HFFc6 (cell line): ENCODE data around the gene PDIA5. TPM values are rescaled to one million over a fixed set of nuclear protein-coding genes. Genes with fewer than 3 reads are reported as not detected.
A peak's percentile ranks its signal among the peaks of the same experiment; 100 is the strongest.

Experiments used
- DNase-seq: peaks from one replicate; pipeline ENCODE4 v3.0.0-alpha.2; 2018
- H3K27ac Mint-ChIP-seq: 2 replicates; pipeline ENCODE4 v1.8.0; 2020; ENCODE audit warnings: mild to moderate bottlenecking, mixed read lengths
- H3K27me3 Mint-ChIP-seq: 2 replicates; pipeline ENCODE4 v1.8.0; 2021; ENCODE audit warnings: mild to moderate bottlenecking, moderate library complexity, mixed read lengths; ENCODE audit not compliant: insufficient read depth
- H3K36me3 Mint-ChIP-seq: 2 replicates; pipeline ENCODE4 v1.8.0; 2021; ENCODE audit warnings: low read depth, mixed read lengths
- H3K4me1 Mint-ChIP-seq: 2 replicates; pipeline ENCODE4 v1.8.0; 2020; ENCODE audit warnings: low read depth, mixed read lengths
- H3K4me3 Mint-ChIP-seq: 2 replicates; pipeline ENCODE4 v1.8.0; 2020; ENCODE audit warnings: mild to moderate bottlenecking, moderate library complexity, mixed read lengths
- H3K9me3 Mint-ChIP-seq: 2 replicates; pipeline ENCODE4 v1.8.0; 2020; ENCODE audit warnings: mild to moderate bottlenecking, mixed read lengths
- total RNA-seq, 6 experiments: library from RNA; stranded (reverse); fragmentation: NEBNext Ultra II Directional; extraction: Animal tissue kit (Norgen Biotek cat#: 25700); gene quantifications; 2 replicates in 1 of 6; 3 replicates in 5 of 6; pipeline ENCODE4 v1.2.3, GENCODE V29; 2021
- TF ChIP-seq, protein P1 (sequence below): fragments of 200-600 bp; sonication (generic); IDR thresholded peaks from 2 replicates; pipeline ENCODE4 v1.5.0; 2021; ENCODE audit warnings: antibody characterized with exemption, mild to moderate bottlenecking

PDIA5 gene
- total RNA-seq, 6 experiments from 2014 or later = 30.7 to 49.0 (median 38.1) TPM

DNA sequence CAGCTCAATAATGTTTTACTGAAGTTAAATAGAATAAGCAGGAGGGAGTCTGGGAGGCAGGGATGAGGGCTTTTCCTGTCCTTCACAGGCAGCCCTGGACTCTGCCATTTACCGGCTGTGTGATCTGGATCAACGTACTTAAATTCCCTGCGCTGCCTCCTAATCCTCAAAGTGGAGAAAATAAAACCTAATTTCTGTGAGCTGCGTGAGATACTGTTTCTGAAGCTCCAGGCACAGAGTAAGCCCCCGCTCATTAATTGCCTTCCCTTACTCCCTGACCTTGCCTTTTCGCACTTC, 278 bp upstream of the PDIA5 start:
- peaks cover 12% of the 10 kb centered on the region for H3K27me3 Mint-ChIP-seq
- H3K36me3 Mint-ChIP-seq = no peaks in the 10 kb centered on the region
- TF ChIP-seq, protein P1, sequence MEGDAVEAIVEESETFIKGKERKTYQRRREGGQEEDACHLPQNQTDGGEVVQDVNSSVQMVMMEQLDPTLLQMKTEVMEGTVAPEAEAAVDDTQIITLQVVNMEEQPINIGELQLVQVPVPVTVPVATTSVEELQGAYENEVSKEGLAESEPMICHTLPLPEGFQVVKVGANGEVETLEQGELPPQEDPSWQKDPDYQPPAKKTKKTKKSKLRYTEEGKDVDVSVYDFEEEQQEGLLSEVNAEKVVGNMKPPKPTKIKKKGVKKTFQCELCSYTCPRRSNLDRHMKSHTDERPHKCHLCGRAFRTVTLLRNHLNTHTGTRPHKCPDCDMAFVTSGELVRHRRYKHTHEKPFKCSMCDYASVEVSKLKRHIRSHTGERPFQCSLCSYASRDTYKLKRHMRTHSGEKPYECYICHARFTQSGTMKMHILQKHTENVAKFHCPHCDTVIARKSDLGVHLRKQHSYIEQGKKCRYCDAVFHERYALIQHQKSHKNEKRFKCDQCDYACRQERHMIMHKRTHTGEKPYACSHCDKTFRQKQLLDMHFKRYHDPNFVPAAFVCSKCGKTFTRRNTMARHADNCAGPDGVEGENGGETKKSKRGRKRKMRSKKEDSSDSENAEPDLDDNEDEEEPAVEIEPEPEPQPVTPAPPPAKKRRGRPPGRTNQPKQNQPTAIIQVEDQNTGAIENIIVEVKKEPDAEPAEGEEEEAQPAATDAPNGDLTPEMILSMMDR = no peak

DNA sequence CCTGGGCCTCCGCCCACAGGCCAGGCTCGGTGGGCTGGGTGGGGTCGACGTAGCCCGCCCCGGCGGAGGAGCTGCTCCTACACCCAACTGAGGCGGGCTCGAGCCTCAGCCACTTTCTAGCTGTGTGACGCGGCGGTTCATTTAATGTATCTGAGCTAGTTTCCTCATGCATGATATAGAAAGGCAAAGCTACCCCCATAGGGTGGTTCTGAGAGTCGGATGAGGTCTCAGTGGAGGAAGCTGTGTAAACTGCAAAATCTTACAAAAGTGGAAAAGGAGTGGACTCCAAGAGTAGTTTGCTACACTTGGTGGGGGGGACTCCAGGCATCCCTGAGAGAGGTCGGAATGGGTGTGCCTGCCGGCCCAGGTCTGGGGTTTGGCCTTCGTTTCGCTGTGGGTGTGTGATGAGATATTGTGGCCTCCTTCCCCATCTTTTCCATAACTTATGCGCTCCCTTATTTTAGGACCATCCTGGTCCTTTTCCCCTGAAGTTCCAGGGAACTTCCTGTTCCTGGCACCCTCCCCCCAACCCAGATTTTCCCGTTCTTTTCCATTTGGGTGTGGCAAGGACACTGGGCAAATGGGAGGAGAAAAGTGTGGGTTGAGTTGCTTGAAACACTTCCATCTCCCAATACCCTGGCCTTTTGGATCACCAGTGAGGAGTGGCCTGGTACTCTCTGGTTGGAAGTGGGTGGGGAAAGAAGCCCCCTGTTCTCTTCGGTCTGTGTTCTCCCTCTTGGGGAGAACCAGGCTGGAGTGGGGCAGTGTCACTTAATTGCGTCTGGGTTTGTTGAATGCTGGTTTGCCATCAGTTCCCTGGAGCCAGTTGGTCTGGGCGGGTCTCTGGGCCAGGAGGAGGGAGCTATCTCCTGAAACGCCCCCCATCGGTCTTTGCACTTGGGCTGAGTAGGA, 1.1 kb downstream of the PDIA5 start:
- Mint-ChIP-seq H3K4me1 (peaks cover 28% of the 10 kb centered on the region), H3K27ac (peak overlapping the region; percentile 81), H3K27me3 (peaks cover 9% of the 10 kb centered on the region), H3K36me3 (0 out of 2 replicates have a peak, but pooled peaks cover 3% of the 10 kb centered on the region), H3K4me3 (peak overlapping the region; percentile 98), H3K9me3 (no peaks in the 10 kb centered on the region)
- no peak for DNase-seq
- TF ChIP-seq, protein P1 = no peak

More for the DNA sequence above, 278 bp upstream of the PDIA5 start:
- H3K9me3 Mint-ChIP-seq = no peaks in the 10 kb centered on the region
- no peak for DNase-seq
- peaks cover 28% of the 10 kb centered on the region for H3K4me1 Mint-ChIP-seq
- peak overlapping the region; percentile 86 for H3K27ac Mint-ChIP-seq
- peak overlapping the region; percentile 98 for H3K4me3 Mint-ChIP-seq

DNA sequence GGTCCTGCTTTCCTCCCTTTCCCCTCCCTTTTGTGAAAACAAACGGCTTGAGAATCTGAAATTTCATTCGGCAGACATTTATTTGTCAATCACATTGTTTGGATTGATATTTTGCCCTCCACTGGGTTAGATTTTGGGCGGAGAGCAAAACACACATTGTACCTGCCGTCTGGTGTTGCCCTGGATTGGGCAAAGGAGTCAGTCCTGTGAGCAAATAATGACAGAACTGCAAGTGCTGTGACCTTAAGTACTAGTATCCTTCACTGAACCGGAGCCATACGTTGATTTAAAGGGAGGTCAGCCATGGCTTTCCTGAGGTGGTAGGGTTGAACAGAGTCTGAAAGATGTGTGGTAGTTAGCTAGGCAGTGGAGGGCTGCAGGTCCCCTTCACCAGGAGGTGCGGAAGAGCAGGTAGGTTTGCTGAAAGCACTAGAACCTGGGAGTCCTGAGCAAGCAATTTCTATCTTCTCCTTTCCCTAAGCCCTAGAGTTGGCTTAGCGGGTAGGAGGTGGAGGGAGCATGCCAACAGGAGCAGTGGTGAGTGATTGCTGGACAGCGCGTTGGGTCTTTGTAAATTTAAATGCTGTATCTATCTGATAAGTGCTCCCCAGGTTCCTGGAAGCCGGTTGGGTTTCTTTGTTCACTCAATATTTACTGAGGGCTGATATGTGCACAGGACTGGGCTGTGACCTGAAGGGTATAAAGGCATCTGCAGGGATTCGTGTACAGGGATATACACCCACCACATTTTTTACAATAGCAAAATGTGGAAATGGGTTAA, 2.0 kb downstream of the PDIA5 start:
- no peak for DNase-seq
- Mint-ChIP-seq H3K36me3 (0 out of 2 replicates have a peak, but pooled peaks cover 6% of the 10 kb centered on the region), H3K27me3 (peaks cover 7% of the 10 kb centered on the region; the same call in 1 of the 2 replicates), H3K4me3 (peak overlapping the region; percentile 98), H3K4me1 (peaks cover 28% of the 10 kb centered on the region), H3K9me3 (no peaks in the 10 kb centered on the region), H3K27ac (peak overlapping the region; percentile 81)
- TF ChIP-seq, protein P1 = no peak

DNA sequence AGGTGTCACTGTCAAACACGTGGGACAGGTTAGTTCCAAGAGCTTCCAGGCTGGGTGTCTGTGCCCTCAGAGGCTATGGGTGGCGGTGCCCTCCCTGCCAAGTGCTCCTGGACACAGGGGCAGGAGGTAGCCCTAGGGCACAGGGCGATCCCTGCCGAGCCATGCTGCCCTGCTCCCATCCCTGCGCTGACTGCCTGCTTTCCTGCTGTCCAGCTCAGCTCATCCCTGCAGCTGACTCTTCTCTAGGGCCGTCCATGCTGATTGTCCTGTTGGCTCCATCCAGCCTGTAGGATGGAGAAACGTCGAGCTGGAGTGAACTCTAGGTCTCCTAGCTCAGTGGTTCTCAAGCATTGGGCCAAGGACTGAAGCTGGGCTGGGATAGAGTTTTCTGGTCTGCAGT, 3.7 kb downstream of the PDIA5 start:
- Mint-ChIP-seq H3K27me3 (no peaks in the 10 kb centered on the region), H3K4me3 (no peak overlapping the region), H3K4me1 (peaks cover 39% of the 10 kb centered on the region), H3K36me3 (0 out of 2 replicates have a peak, but pooled peaks cover 6% of the 10 kb centered on the region), H3K9me3 (no peaks in the 10 kb centered on the region), H3K27ac (no peak overlapping the region)
- no peak for DNase-seq
- TF ChIP-seq, protein P1 = no peak

DNA sequence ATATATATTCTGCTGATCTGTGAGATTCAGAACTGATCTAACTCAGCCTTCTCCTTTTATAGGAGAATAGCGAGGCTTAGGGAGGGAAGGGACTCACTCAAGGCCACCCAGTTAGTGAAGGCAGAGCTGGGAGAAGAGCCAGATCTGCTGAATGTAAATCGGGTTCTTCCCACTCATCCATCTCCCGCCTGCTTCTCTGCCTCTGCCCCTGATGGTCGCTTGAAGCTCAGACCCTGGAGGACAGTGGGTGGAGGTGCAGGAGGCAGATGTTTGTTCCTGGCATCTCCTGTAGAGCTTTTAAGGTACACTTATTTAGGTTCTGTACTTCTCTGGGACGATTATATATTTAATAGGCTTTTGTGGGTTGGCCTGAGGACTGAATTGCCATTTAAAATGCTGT, 4.3 kb downstream of the PDIA5 start:
- H3K9me3 Mint-ChIP-seq = no peaks in the 10 kb centered on the region
- TF ChIP-seq, protein P1 = peak; percentile 39; the same call in 1 of the 2 replicates
- H3K27ac Mint-ChIP-seq = no peak overlapping the region
- H3K4me1 Mint-ChIP-seq = peaks cover 44% of the 10 kb centered on the region
- H3K36me3 Mint-ChIP-seq = 0 out of 2 replicates have a peak, but pooled peaks cover 6% of the 10 kb centered on the region
- no peak for DNase-seq
- H3K27me3 Mint-ChIP-seq = no peaks in the 10 kb centered on the region
- H3K4me3 Mint-ChIP-seq = no peak overlapping the region
